ENCODE results near the gene GPR78.

Gene GPR78

GRCh38 chr4:8610858-8611616 is 30.8 kb downstream of the GPR78 start:
- TF ChIP-seq CTCF (IDR thresholded peaks at IDR 0.05; ENCODE audit: borderline replicate concordance, control extremely low read depth, extremely low read depth, insufficient read depth, missing control alignments), result no peak
- in situ Hi-C loops (cut with MboI; ENCODE audit: low sequenced_read_pairs, unreplicated experiment), result loop anchor here (25.0 kb wide), 1 partner anchor 301 kb away; no protein-coding TSS in a partner anchor
- DNase-seq (ENCODE audit: low spot score), result no peak

- TF ChIP-seq CTCF (IDR thresholded peaks at IDR 0.05; ENCODE audit: borderline replicate concordance, control extremely low read depth, extremely low read depth, insufficient read depth, missing control alignments), result no peak
- DNase-seq (ENCODE audit: low spot score), result no peak
- in situ Hi-C loops (cut with MboI; ENCODE audit: low sequenced_read_pairs, unreplicated experiment), result loop anchor here (25.0 kb wide), 1 partner anchor 300 kb away; no protein-coding TSS in a partner anchor
Observed at GRCh38 chr4:8612646-8613045, 32.5 kb downstream of the GPR78 start.

GRCh38 chr4:8613421-8614364 is 33.5 kb downstream of the GPR78 start:
- in situ Hi-C loops (cut with MboI; ENCODE audit: low sequenced_read_pairs, unreplicated experiment), result loop anchor here (25.0 kb wide), 1 partner anchor 299 kb away; no protein-coding TSS in a partner anchor
- no peak for TF ChIP-seq CTCF (IDR thresholded peaks at IDR 0.05; ENCODE audit: borderline replicate concordance, control extremely low read depth, extremely low read depth, insufficient read depth, missing control alignments)
- DNase-seq (ENCODE audit: low spot score), result no peak

- TF ChIP-seq CTCF (IDR thresholded peaks at IDR 0.05; ENCODE audit: borderline replicate concordance, control extremely low read depth, extremely low read depth, insufficient read depth, missing control alignments), result no peak
- in situ Hi-C loops (cut with MboI; ENCODE audit: low sequenced_read_pairs, unreplicated experiment), result loop anchor here (25.0 kb wide), 1 partner anchor 298 kb away; no protein-coding TSS in a partner anchor
- no peak for DNase-seq (ENCODE audit: low spot score)
Observed at GRCh38 chr4:8614365-8615193, 34.4 kb downstream of the GPR78 start.

- in situ Hi-C loops (cut with MboI; ENCODE audit: low sequenced_read_pairs, unreplicated experiment), result loop anchor here (25.0 kb wide), 1 partner anchor 297 kb away; no protein-coding TSS in a partner anchor
- no peak for DNase-seq (ENCODE audit: low spot score)
- no peak for TF ChIP-seq CTCF (IDR thresholded peaks at IDR 0.05; ENCODE audit: borderline replicate concordance, control extremely low read depth, extremely low read depth, insufficient read depth, missing control alignments)
Observed at GRCh38 chr4:8615366-8615765, 35.2 kb downstream of the GPR78 start.
